SU-DHL-6 (cell line): ENCODE measurements around the gene ART5.

Source experiments
- EZH2phosphoT487 ChIP-seq: fragments of 200-600 bp; sonication (generic), shearing (Covaris generic); conservative IDR thresholded peaks from 2 replicates; pipeline ENCODE4 v1.6.1; 2018; ENCODE audit warnings: mild to moderate bottlenecking, antibody characterized with exemption, low read length, moderate library complexity, mixed read lengths
- TF ChIP-seq, protein P1 (sequence below): fragments of 200-600 bp; sonication (generic); IDR thresholded peaks from one replicate; pipeline ENCODE4 v1.5.1; 2017; ENCODE audit warnings: antibody characterized with exemption, mild to moderate bottlenecking, low read length, moderate library complexity; ENCODE audit not compliant: insufficient read depth, poor library complexity, severe bottlenecking

DNA sequence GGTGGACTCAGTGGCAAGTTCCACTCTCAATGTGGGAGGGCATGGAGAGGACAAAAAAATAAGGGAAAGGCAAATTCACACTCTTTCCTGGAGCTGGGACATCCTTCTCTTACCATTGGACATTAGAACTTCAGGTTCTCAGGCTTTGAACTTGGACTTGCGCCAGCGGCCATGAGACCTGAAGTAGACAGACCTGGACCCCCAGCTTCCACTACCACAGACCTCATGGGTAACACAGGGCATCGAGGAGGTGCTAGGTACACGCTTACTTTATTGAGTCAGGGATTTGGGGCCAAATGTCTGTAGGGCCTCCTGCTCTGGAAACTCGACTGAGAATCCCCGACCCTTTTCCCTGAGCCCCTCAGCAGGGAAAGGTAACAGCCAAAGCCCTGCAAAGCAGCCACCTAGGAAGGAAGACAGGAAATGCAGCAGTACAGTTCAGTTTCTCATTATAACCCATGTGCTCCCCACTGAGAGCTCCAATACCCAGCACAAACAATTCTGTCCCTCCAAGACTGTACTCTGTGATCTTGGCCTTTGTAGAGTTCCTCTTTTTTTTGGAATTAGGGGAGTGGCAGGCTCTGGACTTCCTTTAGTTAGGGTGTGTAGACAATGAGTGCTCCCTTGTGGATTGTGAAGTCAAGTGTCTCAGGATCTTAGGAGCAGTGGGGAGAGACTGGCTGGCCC, 23.7 kb upstream of the ART5 start:
- TF ChIP-seq, protein P1, sequence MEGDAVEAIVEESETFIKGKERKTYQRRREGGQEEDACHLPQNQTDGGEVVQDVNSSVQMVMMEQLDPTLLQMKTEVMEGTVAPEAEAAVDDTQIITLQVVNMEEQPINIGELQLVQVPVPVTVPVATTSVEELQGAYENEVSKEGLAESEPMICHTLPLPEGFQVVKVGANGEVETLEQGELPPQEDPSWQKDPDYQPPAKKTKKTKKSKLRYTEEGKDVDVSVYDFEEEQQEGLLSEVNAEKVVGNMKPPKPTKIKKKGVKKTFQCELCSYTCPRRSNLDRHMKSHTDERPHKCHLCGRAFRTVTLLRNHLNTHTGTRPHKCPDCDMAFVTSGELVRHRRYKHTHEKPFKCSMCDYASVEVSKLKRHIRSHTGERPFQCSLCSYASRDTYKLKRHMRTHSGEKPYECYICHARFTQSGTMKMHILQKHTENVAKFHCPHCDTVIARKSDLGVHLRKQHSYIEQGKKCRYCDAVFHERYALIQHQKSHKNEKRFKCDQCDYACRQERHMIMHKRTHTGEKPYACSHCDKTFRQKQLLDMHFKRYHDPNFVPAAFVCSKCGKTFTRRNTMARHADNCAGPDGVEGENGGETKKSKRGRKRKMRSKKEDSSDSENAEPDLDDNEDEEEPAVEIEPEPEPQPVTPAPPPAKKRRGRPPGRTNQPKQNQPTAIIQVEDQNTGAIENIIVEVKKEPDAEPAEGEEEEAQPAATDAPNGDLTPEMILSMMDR, result no peak
- TF ChIP-seq EZH2phosphoT487, result no peak
